DND-41 (cell line): ENCODE measurements around the gene IFFO2.

Source experiments
- ATAC-seq: fragments of 200-7000 bp; cut with Tn5 transposase; 3 replicates; pipeline ENCODE4 v1.9.1; 2021; ENCODE audit warnings: low read depth; ENCODE audit not compliant: insufficient read depth
- DNase-seq: peaks from one replicate; pipeline ENCODE4 v3.0.0-alpha.2; 2020
- H2AFZ ChIP-seq: 2 replicates; pipeline ENCODE4 v1.6.0; 2012; ENCODE audit warnings: low read depth, low read length
- H3K27ac ChIP-seq: 2 replicates; pipeline ENCODE4 v1.5.1; 2012; ENCODE audit warnings: low read length, inconsistent platforms
- H3K27me3 ChIP-seq: fragments of 200-600 bp; sonication (generic); 2 replicates; pipeline ENCODE4 v1.6.0; 2012; ENCODE audit warnings: low read length, mild to moderate bottlenecking, inconsistent platforms; ENCODE audit not compliant: insufficient read depth, poor library complexity
- H3K36me3 ChIP-seq: 2 replicates; pipeline ENCODE4 v1.5.1; 2012; ENCODE audit warnings: low read length, inconsistent platforms; ENCODE audit not compliant: insufficient read depth
- H3K4me1 ChIP-seq: 2 replicates; pipeline ENCODE4 v1.5.1; 2012; ENCODE audit warnings: mild to moderate bottlenecking, low read length; ENCODE audit not compliant: insufficient read depth
- H3K4me2 ChIP-seq: 2 replicates; pipeline ENCODE4 v1.6.0; 2012; ENCODE audit warnings: mild to moderate bottlenecking, moderate library complexity, low read length, inconsistent platforms; ENCODE audit not compliant: insufficient read depth
- H3K4me3 ChIP-seq, 2 experiments: fragments of 200-600 bp in 1 of 2; shearing (Covaris generic) in 1 of 2; 2 replicates each; pipeline ENCODE4 v1.5.1; 2012 to 2016; ENCODE audit warnings: inconsistent platforms in 2 of 2, low read length in 2 of 2, mild to moderate bottlenecking in 2 of 2, low read depth in 1 of 2, moderate library complexity in 1 of 2
- H3K79me2 ChIP-seq: 2 replicates; pipeline ENCODE4 v1.6.0; 2012; ENCODE audit warnings: low read length, inconsistent platforms; ENCODE audit not compliant: insufficient read depth
- H3K9ac ChIP-seq: 2 replicates; pipeline ENCODE4 v1.6.0; 2012; ENCODE audit warnings: low read depth, mild to moderate bottlenecking, inconsistent platforms, low read length, moderate library complexity
- H3K9me3 ChIP-seq: 2 replicates; pipeline ENCODE4 v1.5.1; 2012; ENCODE audit warnings: low read length, moderate library complexity, mild to moderate bottlenecking, inconsistent platforms; ENCODE audit not compliant: insufficient read depth, severe bottlenecking
- H4K20me1 ChIP-seq: 2 replicates; pipeline ENCODE4 v1.6.0; 2012; ENCODE audit warnings: low read length; ENCODE audit not compliant: insufficient read depth
- EZH2 ChIP-seq: IDR thresholded peaks from 3 replicates; pipeline ENCODE4 v1.6.1; 2012; ENCODE audit warnings: borderline replicate concordance, low read depth, mild to moderate bottlenecking, moderate library complexity, low read length, inconsistent platforms; ENCODE audit not compliant: severe bottlenecking
- TF ChIP-seq, protein P1 (sequence below): IDR thresholded peaks from 2 replicates; pipeline ENCODE4 v1.5.1; 2012; ENCODE audit warnings: borderline replicate concordance, low read length, moderate library complexity, mild to moderate bottlenecking; ENCODE audit not compliant: poor library complexity, severe bottlenecking; ENCODE audit errors: extremely low read depth

The IFFO2 gene

DNA sequence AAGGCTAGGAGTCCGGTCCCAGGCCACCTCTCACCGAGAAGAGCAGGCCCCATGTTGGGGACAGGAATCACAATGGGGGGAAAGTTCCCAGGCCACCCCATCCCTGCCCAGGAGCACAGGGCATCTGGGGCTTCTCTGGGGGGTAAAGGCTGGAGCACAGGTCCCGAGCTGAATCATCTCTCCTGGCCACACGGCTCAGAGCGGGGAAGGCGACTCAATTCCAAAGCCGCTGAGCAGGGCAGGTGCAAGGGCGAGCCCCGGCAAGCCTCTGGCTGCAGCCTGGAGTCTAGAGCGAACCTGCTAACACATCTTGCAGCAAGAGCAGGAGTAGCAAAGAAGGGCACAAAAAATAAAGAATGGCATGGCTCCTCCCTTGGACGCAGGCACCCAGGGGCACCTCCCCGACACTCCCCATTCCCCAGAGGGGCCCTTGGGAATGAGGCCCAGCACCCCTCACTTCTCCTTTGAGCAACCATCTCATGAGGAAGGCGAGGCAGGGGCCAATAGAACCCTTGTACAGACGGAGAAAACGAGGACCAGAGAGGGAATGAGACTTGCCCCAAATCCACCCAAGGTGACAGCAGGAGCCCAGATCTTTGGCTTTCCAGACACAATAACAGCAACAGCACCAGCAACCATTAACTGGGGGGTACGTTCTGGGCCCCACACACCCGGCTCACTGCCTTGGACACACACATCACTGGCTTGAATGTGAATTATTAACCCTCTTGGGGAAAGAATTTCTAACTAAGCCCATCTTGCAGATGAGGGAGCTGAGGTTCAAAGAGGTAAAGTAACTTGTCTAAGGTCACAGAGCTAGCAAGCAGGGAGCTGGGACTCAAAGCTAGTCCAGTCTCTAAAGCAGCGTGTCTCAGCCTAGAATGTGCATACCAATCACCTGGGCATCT, 33.4 kb downstream of the IFFO2 start:
- DNase-seq (no peak), ATAC-seq (no peak)
- TF ChIP-seq, protein P1, sequence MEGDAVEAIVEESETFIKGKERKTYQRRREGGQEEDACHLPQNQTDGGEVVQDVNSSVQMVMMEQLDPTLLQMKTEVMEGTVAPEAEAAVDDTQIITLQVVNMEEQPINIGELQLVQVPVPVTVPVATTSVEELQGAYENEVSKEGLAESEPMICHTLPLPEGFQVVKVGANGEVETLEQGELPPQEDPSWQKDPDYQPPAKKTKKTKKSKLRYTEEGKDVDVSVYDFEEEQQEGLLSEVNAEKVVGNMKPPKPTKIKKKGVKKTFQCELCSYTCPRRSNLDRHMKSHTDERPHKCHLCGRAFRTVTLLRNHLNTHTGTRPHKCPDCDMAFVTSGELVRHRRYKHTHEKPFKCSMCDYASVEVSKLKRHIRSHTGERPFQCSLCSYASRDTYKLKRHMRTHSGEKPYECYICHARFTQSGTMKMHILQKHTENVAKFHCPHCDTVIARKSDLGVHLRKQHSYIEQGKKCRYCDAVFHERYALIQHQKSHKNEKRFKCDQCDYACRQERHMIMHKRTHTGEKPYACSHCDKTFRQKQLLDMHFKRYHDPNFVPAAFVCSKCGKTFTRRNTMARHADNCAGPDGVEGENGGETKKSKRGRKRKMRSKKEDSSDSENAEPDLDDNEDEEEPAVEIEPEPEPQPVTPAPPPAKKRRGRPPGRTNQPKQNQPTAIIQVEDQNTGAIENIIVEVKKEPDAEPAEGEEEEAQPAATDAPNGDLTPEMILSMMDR, result no peak
- no peak for TF ChIP-seq EZH2
- Histone ChIP-seq H3K9me3 (no peaks in the 10 kb centered on the region), H3K9ac (no peak overlapping the region), H3K36me3 (no peaks in the 10 kb centered on the region), H3K27ac (no peak overlapping the region), H3K4me1 (peaks cover 22% of the 10 kb centered on the region), H3K4me3 (no peak overlapping the region), H4K20me1 (peaks cover 7% of the 10 kb centered on the region; the same call in 1 of the 2 replicates), H3K4me2 (no peak overlapping the region), H2AFZ (no peak overlapping the region), H3K27me3 (no peaks in the 10 kb centered on the region), H3K79me2 (no peaks in the 10 kb centered on the region)

DNA sequence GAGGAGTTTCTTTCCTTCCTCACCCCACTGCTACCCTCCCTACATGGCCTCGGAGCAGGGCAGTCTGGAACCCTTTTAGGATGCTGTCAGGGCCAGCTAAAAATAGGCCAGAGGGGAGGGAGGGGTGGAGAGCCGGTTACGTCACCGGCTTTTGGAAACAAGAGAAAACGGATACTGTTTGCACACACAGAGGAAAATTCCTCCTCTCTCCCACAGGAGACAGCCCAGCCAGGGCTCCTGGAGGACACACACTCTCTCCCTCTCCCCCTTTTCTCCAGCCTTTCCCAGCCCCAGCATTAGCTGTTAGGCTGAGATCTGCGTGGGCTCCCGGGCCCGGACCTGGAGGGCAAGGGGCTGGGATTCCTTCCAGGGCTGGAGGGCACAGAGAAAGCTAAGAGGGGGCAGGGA, 34.2 kb downstream of the IFFO2 start:
- TF ChIP-seq, protein P1, result no peak
- H3K4me1 ChIP-seq, result peaks cover 14% of the 10 kb centered on the region
- H2AFZ ChIP-seq, result no peak overlapping the region
- DNase-seq (no peak), ATAC-seq (no peak)
- no peaks in the 10 kb centered on the region for H3K9me3 ChIP-seq
- no peaks in the 10 kb centered on the region for H3K79me2 ChIP-seq
- H3K27ac ChIP-seq, result no peak overlapping the region
- H3K9ac ChIP-seq, result no peak overlapping the region
- no peaks in the 10 kb centered on the region for H3K27me3 ChIP-seq
- no peak overlapping the region for H3K4me3 ChIP-seq
- H3K36me3 ChIP-seq, result no peaks in the 10 kb centered on the region
- no peak overlapping the region for H3K4me2 ChIP-seq
- peaks cover 7% of the 10 kb centered on the region; the same call in 1 of the 2 replicates for H4K20me1 ChIP-seq

DNA sequence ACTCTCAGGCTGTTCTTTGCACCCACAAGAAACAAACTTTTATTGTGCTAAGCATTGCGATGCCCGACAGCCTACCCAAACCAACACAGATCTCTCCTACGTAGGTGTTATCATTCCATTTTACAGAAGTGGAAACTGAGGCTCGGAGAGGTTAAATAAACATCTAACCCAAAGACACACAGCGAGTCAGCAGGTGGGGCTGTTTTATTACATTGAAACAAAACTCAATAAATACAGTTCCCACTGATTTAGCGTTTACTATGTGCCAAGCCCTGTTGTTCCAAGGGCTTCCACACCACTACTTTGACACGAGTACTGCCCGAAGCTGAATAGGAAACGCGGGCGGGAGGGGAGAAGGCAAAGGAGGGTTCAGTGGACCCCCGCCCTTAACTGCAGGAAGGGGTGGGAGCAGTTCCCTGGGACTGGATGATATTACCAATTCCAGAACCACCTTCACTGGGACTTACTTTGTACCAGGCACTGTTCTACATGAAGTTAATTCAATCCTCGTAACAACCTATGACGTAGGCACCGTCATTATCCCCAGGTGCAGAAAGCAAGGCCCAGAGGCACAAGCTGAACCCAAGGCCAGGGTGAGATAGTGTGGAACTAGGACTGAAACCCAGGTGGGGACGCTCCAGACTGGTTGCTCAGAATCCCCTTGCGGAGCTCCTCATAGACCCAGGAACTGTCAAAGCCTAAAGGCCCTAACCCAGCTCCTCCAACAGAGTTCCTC, 34.8 kb downstream of the IFFO2 start:
- Histone ChIP-seq H3K27me3 (no peaks in the 10 kb centered on the region), H3K9ac (no peak overlapping the region), H3K4me1 (peaks cover 8% of the 10 kb centered on the region), H3K4me2 (no peak overlapping the region), H3K27ac (no peak overlapping the region), H2AFZ (no peak overlapping the region), H3K4me3 (no peak overlapping the region), H3K79me2 (no peaks in the 10 kb centered on the region), H4K20me1 (peaks cover 7% of the 10 kb centered on the region; the same call in 1 of the 2 replicates), H3K36me3 (no peaks in the 10 kb centered on the region), H3K9me3 (no peaks in the 10 kb centered on the region)
- DNase-seq (no peak), ATAC-seq (no peak)
- TF ChIP-seq, protein P1, result peak; percentile 35
- no peak for TF ChIP-seq EZH2
